ENCODE data around the gene ATAT1.
"Not testable (repeated sequence)": the region's sequence is repeated elsewhere in the genome, so short reads cannot be mapped to it uniquely, and the experiment has no call there.

Gene ATAT1

DNA sequence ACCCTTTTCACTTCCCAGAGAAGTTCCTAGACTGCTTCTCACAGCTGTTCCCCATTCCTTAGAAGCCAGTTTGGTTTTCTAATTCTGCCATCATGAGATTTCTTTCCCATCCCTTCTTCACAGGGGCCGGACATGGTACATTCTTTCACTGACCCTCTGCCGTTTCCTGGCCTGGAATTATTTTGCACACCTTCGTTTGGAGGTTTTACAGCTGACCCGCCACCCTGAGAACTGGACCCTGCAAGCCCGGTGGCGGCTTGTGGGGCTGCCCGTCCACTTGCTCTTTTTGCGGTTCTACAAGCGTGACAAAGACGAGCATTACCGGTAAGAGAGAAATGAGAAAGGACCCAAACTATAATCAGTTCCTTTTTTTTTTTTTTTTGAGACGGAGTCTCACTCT lies 24.5 kb downstream of the ATAT1 start:
- no peak for DNase-seq

DNA sequence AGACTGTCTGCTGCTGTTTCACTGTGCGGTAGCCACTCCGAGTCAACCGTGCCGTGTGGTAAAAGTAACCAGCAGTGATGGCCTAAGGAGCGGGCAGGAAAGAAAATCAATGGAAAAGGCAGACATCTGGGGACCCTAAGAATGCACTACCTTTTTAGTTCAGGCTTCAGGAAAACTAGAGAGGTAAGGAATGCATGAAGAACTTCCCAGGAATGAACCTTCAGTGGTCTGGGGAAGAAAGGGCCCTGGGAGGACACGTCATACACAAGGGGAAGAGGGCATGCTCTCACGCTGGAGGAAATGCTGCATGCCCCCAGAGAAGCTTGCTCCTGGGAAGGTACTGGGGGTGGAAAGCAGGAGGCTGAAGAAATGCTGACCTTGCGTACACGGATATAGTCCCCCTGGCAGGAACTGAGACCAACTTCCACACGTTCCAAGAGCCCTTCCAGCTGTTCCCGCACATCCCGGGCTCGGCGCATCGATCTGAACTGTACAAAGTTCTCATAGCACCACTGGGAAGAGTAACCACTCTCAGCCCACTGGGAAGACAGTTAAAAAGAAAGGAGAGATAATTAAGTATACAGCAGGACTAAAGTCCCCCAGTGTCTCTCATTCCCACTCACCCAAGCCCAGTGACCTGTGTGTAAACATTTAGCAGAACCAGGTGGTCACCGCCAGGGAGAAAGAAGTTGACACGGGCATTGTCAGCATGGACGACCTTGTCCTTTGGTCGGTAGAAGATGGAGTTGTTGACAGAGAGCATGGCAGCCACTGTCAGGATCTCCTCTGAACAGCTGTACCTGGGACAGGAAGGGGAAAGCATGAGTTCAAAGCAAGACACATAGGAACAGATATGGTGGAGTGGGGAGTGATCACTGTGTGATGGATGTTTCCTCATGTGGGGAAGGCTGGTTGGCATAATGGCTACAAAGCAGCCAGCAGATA lies 28.4 kb downstream of the ATAT1 start:
- no peak for DNase-seq

DNA sequence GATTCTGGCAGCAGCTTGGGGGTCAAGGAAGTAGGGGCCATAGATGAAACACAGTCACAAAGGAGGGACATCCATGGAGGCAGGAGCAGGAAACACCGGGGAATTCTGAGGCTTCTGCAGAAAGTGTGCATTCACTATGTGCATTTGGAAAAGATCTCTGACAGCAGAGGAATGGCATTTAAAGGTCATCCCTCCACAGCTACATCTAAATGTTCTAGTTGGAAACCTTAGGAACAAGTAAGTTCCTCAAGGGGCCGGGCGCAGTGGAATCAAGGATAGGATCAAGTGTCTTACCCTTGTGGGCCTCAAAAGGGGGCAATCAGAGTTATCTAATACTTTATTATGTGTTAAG lies 29.0 kb downstream of the ATAT1 start:
- DNase-seq = no peak

DNA sequence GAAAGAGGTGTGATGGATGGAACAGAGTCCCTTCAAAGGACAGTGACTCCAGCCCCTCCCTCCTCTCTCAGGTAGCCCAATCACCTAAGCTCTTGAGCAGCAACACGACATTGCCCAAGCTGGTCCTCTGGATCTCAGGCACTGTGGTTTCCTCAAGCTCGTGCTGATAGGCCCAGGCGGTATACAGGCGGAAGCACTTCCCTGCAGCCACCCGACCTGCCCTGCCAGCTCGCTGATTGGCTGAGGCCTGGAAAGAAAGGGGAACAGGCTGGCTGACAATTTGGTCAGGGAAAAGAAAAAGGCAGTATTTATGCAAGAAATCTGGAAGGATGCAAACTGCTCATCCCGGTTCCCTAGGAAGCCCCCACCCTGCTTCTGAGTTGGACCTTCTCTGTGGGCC lies 29.8 kb downstream of the ATAT1 start:
- no peak for DNase-seq

DNA sequence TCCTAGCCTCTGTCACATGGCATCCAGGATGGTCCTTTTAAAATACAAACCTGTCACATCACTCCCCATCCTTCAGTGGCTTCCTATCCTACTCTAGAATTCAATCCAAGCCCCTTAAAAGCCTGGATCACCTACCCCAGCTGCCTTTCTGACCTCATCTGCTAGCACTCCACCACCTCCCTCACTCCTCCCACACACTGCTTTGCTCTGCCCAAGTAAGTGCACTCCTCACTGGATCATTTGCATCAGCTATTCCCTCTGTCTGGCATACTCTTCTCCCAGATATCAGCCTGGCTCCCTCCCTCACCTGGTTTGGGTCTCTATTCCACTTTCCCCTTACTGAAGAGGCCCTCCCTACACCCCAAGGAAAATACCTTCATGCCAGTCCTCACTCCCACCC lies 30.8 kb downstream of the ATAT1 start:
- DNase-seq = no peak

DNA sequence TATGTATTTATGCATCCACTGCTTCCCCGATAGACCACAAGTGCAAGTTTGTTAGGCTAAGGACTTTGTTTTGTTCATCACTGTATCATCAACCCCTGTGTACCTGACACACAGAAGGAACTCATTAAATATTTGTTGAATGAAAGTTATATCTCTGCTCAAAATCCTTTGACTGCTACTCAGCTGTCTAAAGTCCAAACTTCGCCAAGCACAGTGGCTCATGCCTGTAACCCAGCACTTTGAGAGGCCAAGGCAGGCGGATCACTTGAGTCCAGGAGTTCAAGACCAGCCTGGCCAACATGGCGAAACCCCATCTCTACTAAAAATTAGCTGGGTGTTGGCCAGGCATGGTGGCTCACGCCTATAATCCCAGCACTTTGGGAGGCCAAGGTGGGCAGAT lies 31.2 kb downstream of the ATAT1 start:
- not testable (repeated sequence) for DNase-seq

DNA sequence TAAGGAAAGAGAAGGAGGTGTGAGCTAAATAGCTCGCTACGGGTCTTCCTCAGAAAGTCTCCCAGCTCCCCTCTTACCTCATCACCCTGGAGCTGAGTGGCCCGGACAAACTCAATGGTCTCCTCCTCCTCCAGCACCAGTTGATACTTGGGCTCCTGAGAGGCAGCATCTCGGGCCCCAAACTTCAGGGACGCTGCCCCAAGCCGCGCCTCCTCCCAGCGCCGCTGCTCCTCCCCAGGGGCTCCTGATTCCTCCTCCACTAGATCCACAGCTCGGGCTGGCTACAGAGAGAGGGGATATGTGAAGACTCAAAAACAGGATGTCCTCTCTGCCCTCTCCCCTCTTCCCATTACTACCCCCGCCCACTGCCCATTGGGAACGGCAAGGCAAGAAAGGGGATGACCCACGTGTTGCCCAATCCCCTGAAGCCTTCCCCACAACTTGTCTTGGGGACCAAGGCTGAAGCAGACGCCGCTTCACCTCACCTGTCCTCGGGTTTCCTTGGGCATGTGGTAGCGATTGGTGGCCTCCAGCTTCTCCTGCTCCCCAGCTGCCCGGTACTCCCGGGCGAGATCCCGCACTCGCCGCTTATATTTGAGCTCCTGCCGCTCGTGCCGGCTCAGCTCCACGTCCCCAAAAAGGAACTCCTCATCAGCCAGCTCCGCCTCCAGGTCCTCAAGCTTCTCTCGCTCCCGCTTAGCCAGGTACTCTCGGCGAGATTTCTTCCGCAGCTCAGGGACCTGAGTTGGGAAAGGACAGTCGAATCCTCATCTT lies 38.5 kb downstream of the ATAT1 start:
- DNase-seq = no peak

DNA sequence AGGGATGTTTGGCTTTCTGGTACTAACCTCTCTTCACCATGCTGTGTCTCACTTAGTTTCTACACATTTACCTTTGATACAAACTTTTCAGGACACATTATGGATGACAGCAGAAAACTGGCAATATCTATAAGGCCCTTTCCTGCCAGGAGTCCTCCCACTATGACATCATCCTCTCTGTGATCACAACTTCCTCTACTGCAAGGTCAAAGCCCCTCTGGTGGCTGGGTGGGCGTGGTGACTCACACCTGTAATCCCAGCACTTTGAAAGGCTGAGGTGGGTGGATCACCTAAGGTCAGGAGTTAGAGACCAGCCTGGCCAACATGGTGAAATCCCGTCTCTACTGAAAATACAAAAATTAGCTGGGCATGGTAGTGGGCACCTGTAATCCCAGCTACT lies 39.6 kb downstream of the ATAT1 start:
- DNase-seq = not testable (repeated sequence)

DNA sequence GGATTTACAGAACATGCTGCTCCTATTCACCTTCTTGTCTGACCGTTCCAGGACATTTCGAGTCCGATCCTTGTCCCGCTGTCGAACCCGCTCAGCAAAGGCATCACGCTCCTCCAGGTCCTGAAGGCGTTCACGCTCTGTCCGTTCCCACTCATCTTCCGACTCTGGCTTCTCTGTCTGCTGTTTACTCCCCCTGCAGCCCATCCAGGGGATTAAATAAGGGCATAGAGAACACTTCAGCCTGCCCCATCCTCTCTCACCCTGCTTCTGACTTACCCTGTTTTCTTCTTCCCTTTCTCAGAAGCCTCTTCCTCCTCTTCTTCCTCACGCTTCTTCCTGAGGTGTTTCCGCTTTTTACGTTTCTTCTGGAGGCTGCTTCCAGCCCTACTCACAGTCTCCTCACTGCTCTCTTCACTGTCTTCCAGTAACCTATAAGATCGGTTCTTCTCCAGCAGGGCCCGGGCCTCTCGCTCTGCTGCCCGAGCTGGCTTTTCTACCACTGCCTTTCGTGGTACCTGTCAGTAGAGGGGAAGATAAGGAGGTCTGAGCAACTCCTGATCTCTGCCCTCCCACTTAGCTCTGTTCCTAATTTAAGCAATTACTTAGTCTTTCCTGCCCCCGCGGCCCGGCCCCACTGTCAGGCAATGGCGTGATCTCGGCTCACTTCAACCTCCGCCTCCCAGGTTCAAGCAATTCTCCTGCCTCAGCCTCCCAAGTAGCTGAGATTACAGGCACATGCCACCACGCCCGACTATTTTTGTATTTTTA lies 44.3 kb downstream of the ATAT1 start:
- no peak for DNase-seq

DNA sequence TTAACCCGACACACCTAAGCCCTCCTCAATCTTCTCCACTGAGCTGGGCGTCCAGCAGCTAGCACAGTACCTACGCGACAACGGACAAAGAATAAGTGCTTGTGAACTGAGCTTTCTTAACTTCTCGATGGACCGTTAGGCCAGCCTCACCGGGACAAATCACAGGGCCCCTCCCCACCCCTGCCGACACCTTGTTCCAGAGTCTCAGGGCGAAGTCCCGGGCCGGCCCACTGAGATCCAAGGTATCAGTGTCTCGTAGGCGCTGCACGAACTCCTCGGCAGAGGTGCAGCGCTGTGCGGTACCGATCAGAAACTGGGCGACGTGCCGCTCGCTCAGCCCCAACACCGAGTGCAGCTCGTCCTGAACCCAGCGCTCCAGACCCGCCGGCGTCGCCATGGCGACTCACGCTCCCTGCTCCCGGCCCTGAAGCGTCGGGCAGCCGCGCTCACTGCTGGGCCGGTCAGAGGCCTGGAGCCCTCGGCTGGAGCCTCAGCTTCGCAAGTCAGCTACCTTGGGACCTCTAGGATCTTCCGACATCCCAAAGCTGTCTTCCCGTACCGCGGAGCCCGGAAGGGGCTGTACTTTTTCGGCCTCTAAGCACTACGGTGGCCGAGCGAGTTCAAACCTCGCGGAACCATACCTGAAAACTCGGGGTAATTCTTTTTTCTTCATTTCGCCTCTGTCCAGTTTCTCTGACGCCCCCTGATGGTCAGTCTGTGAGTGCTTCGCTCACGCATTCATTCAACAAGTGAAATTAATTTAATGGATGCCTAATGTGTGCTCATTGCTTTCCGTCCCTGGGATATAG lies 46.0 kb downstream of the ATAT1 start, which contains the start of gene DHX16:
TSS of gene DHX16 (minus strand) at position 562 of the 809 bp plus-strand sequence. CDS start at position 397, 165 bp downstream.
- DNase-seq = peak; percentile 88

DNA sequence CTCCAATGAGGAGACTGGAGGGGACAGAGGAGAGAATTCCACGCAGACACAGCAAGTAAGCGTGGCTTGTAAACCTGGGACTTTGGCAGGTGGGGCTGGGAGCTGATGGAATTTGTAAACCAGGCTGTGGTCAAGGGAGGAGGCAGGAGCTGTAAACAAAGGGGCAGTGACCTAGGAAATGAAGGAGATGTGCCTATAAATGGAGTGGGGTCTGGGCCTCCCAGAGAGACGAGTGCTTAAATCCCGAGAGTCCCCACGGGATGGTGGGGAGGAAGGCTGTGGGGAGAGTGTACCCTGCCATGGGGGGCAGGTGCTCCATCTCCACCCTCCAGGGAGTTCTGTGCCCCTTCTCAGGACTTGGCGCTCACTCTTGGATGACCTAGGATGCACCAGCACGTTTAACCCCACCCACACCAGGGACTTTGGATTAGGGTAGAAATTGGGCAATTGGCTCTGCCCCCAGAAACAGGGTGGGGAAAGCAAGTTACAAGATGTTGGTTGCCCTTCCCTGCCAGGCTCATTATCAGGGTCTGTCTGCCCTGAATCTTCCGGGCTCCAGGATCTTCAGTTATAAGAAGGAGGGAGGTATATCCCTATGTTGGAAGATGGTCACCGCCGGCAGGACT lies 50.1 kb downstream of the ATAT1 start:
- no peak for DNase-seq

DNA sequence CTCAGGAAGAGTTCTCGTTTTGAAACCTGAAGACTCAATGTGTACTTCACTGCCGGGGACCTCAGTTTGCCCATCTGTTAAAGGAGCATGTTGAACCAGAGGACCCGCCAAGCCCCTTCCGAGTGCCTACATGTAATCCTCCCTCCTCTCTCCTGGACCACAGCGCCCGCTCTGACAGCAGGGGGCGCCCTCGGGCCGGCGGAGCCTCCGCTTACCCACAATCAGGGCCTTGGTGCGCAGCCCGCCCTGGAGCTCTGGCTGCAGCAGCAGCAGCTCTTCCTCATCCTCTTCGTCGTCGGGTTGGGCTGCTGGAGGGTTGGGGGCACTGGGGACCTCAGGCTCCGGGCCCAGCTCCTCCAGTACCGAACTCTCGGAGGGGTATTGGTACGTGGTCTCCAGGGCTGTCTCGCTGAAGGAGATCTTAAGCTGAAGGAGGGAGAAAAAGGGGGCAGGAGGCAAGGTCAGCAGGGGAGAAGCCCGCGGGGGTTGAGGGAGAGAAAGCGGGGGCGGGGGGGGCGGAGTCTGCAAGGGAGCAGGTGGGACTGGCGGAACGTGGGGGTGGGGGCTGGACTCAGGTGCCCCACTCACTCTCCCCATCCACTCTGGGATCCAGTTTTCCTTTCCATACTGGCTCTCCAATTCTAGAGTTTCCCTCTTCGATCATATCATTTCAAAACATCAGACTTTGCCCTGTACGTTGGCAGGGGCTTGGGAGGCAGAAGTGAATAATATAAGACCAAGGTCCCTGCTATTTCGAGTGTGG lies 52.5 kb downstream of the ATAT1 start:
- DNase-seq = peak; percentile 61 to 75

DNA sequence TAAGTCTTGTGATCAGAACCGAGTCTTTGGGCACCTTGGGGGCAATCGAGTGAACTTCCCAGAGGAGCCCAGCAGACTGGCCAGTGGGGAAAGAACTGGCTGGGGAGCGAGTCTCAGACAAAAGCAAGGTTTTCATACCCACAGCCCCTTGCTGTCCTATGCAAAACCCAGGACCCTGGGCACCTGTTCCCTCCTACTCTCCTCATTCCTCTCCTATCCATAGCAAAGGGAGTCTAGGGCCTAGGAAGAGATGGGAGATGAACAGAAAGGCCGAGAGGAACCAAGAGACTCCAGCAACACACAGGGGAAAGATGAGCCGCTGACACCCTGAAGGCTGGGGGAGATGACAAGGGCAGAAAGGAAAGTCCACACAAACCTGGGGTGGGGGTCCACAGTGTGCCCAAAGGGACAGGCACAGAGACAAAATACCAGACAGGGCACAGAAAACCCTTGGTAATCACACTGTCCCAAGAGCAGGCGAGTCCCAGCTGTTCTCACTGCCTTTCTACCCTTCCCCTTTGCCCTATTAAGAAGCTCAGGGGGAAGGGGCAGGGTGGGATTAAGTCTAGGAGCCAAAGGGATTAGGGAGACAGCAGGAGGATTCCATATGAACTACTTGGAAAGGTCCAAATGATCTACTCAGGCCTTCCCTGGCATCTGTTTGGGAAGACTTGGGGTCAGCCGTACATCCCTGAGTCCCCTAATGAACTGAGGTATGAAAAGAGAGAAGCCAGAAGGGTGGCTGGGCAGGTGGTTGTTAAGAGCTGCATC lies 53.3 kb downstream of the ATAT1 start:
- DNase-seq = no peak

DNA sequence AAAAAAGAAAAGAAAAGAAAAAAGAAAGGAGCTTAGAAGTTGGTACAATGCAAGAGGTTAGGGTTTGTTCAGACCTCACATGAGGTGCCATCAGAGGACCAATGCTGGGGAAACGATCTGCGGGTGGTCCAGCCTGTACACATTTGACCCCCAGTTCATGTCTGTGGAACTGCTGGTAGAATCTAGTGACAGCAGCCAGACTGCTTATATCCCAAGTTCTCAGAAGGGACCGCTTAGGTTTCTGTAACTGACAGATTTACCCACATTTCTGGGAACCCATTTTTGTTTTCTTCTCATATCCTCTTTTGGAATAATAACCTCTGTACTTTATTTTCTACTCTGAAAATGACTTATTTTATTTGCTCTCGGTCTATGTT lies 55.1 kb downstream of the ATAT1 start:
- DNase-seq = no peak

DNA sequence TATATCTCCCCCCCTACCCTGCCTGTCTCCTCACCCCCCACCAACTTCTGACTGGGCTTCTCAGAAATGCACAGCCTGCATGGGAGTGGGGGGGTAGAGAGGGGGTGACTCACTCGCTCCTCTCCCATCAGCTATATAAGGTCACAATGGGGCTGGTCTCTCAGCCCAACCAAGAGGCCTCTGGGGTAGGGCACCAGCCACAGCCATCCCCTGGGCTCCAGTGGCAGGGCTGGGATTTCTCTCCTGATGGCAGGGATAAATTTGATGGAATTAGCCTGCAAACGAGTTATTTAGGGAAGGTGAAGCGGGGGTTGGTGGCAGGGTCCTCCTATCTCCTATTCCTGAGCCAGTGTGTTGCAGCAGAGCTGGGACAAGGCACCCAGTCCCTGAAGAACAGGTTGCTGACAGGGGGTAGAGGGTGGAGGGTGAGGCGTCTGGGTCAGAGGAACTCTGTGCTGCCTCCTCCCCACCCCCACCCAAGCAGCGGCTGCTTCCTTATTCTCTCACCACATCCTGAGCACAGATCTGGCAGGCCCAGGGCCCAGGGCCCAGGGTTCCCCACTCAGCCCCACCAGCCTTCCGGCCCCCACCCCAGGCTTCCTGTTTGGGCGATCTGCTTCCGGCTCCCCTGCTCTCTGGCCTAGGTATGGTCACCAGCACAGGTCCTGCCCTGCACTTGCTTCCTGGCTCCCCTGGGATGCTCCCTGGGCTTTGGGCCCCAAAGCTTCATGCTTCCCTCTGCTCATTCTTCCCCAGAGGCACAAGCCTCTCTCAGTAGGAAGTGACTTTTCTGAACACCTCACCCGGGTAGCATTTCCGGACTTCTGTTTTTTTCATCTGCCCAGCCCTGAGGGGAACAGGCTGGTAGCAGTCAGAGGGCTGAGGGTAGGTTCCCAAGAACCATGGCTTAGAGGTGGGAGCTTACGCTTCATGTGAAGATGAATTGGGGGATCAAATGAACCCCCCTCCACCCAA lies 55.8 kb downstream of the ATAT1 start:
- DNase-seq = peak in 1 of 2 donors; percentile 57

DNA sequence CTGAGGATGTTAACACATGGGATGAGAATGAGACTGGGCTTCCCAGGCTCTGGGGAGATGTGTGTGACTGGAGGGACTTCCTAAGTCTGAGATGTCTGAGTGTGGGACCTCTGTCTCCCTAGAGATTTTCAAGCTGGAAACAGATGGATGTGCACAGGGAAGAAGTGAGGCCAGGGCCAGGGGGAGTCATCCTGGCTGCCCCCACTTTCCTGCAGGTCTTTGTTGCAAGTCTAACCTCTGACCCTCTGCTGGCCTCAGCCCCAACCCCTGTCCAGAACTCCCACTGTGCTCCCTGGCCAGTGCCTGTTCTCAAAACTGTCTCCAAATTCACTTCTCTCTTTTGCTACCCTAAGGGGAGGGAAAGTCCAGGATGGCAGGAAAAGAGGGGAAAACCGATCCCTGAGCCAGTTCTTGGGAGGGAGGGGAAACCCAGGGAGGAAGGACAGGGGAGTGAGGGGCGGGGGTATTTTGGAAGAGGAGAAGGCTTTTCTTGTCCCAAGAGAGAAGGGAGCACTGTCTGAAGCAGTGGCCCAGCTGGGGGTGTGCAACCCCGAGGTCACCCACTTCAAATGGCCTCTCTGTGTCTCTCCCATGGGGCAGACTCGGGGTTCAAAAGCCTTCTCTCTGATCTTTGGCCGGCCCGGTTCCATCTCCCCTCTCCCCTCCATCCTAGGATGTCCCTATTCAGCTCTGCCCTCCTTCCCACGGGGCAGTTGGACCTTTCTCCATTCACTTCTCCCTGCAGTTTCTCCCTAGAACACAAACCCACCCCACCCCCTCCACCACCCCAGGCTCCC lies 56.7 kb downstream of the ATAT1 start:
- DNase-seq = no peak

DNA sequence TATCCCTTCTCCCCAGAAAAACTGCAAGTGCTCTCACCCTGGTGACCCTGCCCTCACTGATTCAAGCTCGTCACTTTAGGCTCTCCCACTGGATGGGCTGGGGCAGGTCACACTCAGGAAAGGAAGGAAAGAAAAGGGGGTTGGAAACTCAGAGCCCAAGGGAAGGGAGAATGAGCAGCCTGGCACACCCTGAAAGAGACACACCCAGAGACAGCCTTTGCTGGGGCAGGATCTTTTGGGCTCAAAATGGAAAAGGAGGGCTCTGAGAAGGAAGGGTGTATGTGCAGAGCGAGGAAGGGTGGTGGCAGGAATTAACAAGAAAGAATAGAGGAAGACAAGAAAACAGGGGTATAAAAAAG lies 57.3 kb downstream of the ATAT1 start:
- DNase-seq = no peak
